Fibroblast of lung (primary cell): ENCODE results near the gene OGG1. TPM values are rescaled to one million over a fixed set of nuclear protein-coding genes. Genes with fewer than 3 reads are reported as not detected.

ENCODE experiments used
- DNase-seq, 2 donors: peaks; one replicate each; pipeline versions ENCODE4 v3.0.0 to v3.0.0-alpha.2; 2010; ENCODE audit warnings: low read depth in 2 of 2
- H2AFZ ChIP-seq: 2 replicates; pipeline ENCODE4 v1.5.1; 2012; ENCODE audit warnings: low read length, control low read depth, inconsistent platforms
- H3K27ac ChIP-seq: 2 replicates; pipeline ENCODE4 v1.5.1; 2011; ENCODE audit warnings: low read length, control low read depth; ENCODE audit not compliant: insufficient read depth
- H3K27me3 ChIP-seq: 2 replicates; pipeline ENCODE4 v1.5.1; 2011; ENCODE audit warnings: mild to moderate bottlenecking, low read length; ENCODE audit not compliant: control insufficient read depth, insufficient read depth
- H3K36me3 ChIP-seq: 2 replicates; pipeline ENCODE4 v1.5.1; 2011; ENCODE audit warnings: low read length; ENCODE audit not compliant: control insufficient read depth, insufficient read depth
- H3K4me1 ChIP-seq: 2 replicates; pipeline ENCODE4 v1.5.1; 2011; ENCODE audit warnings: low read length; ENCODE audit not compliant: control insufficient read depth, insufficient read depth; ENCODE audit errors: extremely low read depth
- H3K4me2 ChIP-seq: 2 replicates; pipeline ENCODE4 v1.5.1; 2011; ENCODE audit warnings: low read length, control low read depth; ENCODE audit not compliant: insufficient read depth; ENCODE audit errors: extremely low read depth
- H3K4me3 ChIP-seq, 4 experiments: fragments of 200-600 bp in 1 of 4; sonication (generic) in 1 of 4; replicated peaks in 1 of 4; 2 replicates each; pipeline ENCODE4 v1.5.1; 2011 to 2016; ENCODE audit warnings: low read length in 4 of 4, low read depth in 3 of 4, mild to moderate bottlenecking in 3 of 4, control low read depth in 2 of 4, inconsistent platforms in 1 of 4, mixed read lengths in 1 of 4; ENCODE audit not compliant: insufficient read depth in 1 of 4; ENCODE audit errors: control extremely low read depth in 1 of 4
- H3K79me2 ChIP-seq: 2 replicates; pipeline ENCODE4 v1.5.1; 2012; ENCODE audit warnings: mild to moderate bottlenecking, low read length, inconsistent platforms; ENCODE audit not compliant: control insufficient read depth, insufficient read depth
- H3K9ac ChIP-seq: 2 replicates; pipeline ENCODE4 v1.5.1; 2011; ENCODE audit warnings: mild to moderate bottlenecking, low read length, control low read depth; ENCODE audit not compliant: insufficient read depth
- H3K9me3 ChIP-seq: 2 replicates; pipeline ENCODE4 v1.5.1; 2012; ENCODE audit warnings: low read depth, low read length; ENCODE audit not compliant: control insufficient read depth, insufficient read depth
- H4K20me1 ChIP-seq: 2 replicates; pipeline ENCODE4 v1.5.1; 2011; ENCODE audit warnings: low read length; ENCODE audit not compliant: control insufficient read depth, insufficient read depth; ENCODE audit errors: extremely low read depth
- CTCF ChIP-seq, 2 donors: IDR thresholded peaks in 1 of 2; conservative IDR thresholded peaks in 1 of 2; 1 replicate in 1 of 2; 2 replicates in 1 of 2; pipeline ENCODE4 v1.5.1; 2011 to 2012; ENCODE audit warnings: low read length in 2 of 2, control low read depth in 1 of 2, inconsistent platforms in 1 of 2, low read depth in 1 of 2, mild to moderate bottlenecking in 1 of 2
- EZH2 ChIP-seq: IDR thresholded peaks from 2 replicates; pipeline ENCODE4 v1.5.1; 2012; ENCODE audit warnings: low read length, control low read depth, mild to moderate bottlenecking; ENCODE audit errors: missing control alignments
- polyA plus RNA-seq, 2 donors: library from polyadenylated mRNA; depleted of rRNA in 1 of 2; stranded (reverse) in 1 of 2; unstranded in 1 of 2; fragments of >200 nt; gene quantifications; 2 replicates each; pipeline ENCODE4 v1.2.1, GENCODE V29; 2011 to 2012; ENCODE audit warnings: missing spikeins in 1 of 2
- total RNA-seq: library from RNA; depleted of rRNA; stranded (reverse); fragments of >200 nt; gene quantifications from 2 replicates; pipeline ENCODE4 v1.2.1, GENCODE V29; 2014

OGG1 gene
- total and polyA plus RNA-seq, 2 donors (not counting 1 experiment from before 2014, with no cell fraction given) = 20.1 to 24.4 TPM

DNA sequence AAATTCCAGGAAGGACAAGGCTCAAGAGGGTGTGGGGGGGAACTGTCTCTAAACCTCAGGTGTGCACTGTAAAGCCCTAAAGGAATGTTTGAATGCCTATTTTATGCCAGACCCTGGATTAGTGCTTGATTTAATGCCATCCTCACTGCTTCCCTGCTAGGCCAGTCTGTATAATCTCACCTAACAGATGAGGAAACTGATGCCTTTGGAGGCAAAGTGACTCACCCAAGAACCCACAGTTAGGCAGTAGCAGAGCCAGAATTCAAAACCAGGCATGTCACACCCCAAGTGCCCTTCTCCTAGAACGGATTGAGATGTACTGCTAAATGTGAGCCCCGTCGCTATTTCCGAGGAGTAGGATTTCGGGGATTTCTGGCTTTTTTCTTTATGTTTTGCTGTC lies 12.2 kb downstream of the OGG1 start:
- H2AFZ ChIP-seq = no peak overlapping the region
- H3K79me2 ChIP-seq = no peaks in the 10 kb centered on the region
- H3K27me3 ChIP-seq = no peaks in the 10 kb centered on the region
- H3K9me3 ChIP-seq = no peaks in the 10 kb centered on the region
- H3K9ac ChIP-seq = no peak overlapping the region
- no peak overlapping the region for H3K4me3 ChIP-seq
- no peak for TF ChIP-seq CTCF (conservative IDR thresholded peaks at IDR 0.05 in 1 of 2, IDR thresholded peaks at IDR 0.05 in 1 of 2; ENCODE audit: low read depth in 1 of 2, low read length in 2 of 2)
- peaks cover 10% of the 10 kb centered on the region for H3K36me3 ChIP-seq
- no peak overlapping the region for H3K27ac ChIP-seq
- H4K20me1 ChIP-seq = no peaks in the 10 kb centered on the region
- DNase-seq = no peak
- H3K4me1 ChIP-seq = no peaks in the 10 kb centered on the region
- H3K4me2 ChIP-seq = no peak overlapping the region

GRCh38 chr3:9762871-9763270 lies 13.1 kb downstream of the OGG1 start:
- DNase-seq = no peak

DNA sequence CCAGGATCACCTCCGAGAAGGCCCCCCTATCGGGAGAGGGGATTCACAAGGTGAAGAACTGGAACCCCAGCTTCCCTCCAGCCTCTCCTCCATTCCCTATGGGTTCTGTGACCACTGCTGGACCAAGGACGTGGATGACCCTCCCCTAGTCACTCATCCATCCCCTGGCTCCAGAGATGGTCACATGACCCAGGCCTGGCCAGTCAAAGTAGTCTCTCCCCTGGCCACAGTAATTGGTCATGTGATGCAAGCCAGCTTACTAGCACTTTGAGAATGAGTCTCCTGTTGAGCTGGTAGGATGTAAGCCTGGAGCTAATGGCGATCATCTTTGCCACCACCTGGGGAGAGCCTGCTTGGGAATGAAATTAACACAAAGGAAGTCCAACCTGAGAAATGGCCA lies 16.1 kb downstream of the OGG1 start:
- H3K4me2 ChIP-seq = no peak overlapping the region
- no peaks in the 10 kb centered on the region for H3K36me3 ChIP-seq
- no peak overlapping the region for H3K27ac ChIP-seq
- no peak overlapping the region for H3K4me3 ChIP-seq
- no peaks in the 10 kb centered on the region for H4K20me1 ChIP-seq
- no peak for DNase-seq
- H3K27me3 ChIP-seq = no peaks in the 10 kb centered on the region
- TF ChIP-seq CTCF (conservative IDR thresholded peaks at IDR 0.05 in 1 of 2, IDR thresholded peaks at IDR 0.05 in 1 of 2; ENCODE audit: low read depth in 1 of 2, low read length in 2 of 2) = no peak
- no peak for TF ChIP-seq EZH2
- H3K9me3 ChIP-seq = no peaks in the 10 kb centered on the region
- H3K79me2 ChIP-seq = peaks cover 8% of the 10 kb centered on the region
- no peak overlapping the region for H2AFZ ChIP-seq
- H3K4me1 ChIP-seq = peaks cover 10% of the 10 kb centered on the region
- H3K9ac ChIP-seq = no peak overlapping the region

More at GRCh38 chr3:9762871-9763270, 13.1 kb downstream of the OGG1 start:
- H3K4me2 ChIP-seq = no peak overlapping the region
- H2AFZ ChIP-seq = no peak overlapping the region
- H3K4me1 ChIP-seq = no peaks in the 10 kb centered on the region
- no peaks in the 10 kb centered on the region for H3K9me3 ChIP-seq
- no peak overlapping the region for H3K4me3 ChIP-seq
- no peak for TF ChIP-seq CTCF (conservative IDR thresholded peaks at IDR 0.05 in 1 of 2, IDR thresholded peaks at IDR 0.05 in 1 of 2; ENCODE audit: low read depth in 1 of 2, low read length in 2 of 2)
- TF ChIP-seq EZH2 = no peak
- no peak overlapping the region for H3K9ac ChIP-seq
- no peaks in the 10 kb centered on the region for H3K27me3 ChIP-seq
- no peaks in the 10 kb centered on the region for H3K79me2 ChIP-seq
- H3K36me3 ChIP-seq = peaks cover 2% of the 10 kb centered on the region
- no peak overlapping the region for H3K27ac ChIP-seq
- H4K20me1 ChIP-seq = no peaks in the 10 kb centered on the region
